A549 (cell line): ENCODE results near the gene MED27.

Source experiments
- BHLHE40 ChIP-seq: IDR thresholded peaks from 2 replicates; pipeline ENCODE4 v1.6.1; 2012; ENCODE audit warnings: low read depth, low read length, inconsistent platforms
- CBX8 ChIP-seq: fragments of 200-600 bp; sonication (generic); IDR thresholded peaks from 2 replicates; pipeline ENCODE4 v1.6.1; 2016
- CHD4 ChIP-seq: fragments of 200-600 bp; sonication (generic); IDR thresholded peaks from 2 replicates; pipeline ENCODE4 v1.6.1; 2016; ENCODE audit warnings: antibody characterized with exemption, mild to moderate bottlenecking, borderline replicate concordance
- CTCF ChIP-seq: fragments of >200 bp; sonication (Bioruptor Twin); formaldehyde crosslinking; IDR thresholded peaks from 3 replicates; pipeline ENCODE4 v1.5.1; 2016
- EP300 ChIP-seq, 2 experiments: fragments of >200 bp; sonication (Bioruptor Twin); formaldehyde crosslinking; IDR thresholded peaks; 2 replicates in 1 of 2; 3 replicates in 1 of 2; pipeline ENCODE4 v1.6.1; 2016 to 2017
- HEYL ChIP-seq: fragments of 250-450 bp; sonication (Bioruptor Pico); IDR thresholded peaks from 2 replicates; pipeline ENCODE4 v1.8.0; 2021; ENCODE audit warnings: mild to moderate bottlenecking, moderate library complexity
- MAFK ChIP-seq: fragments of 450-650 bp; IDR thresholded peaks from 2 replicates; pipeline ENCODE4 v1.6.1; 2014; ENCODE audit not compliant: partially characterized antibody
- MAZ ChIP-seq: fragments of 150-350 bp; IDR thresholded peaks from 2 replicates; pipeline ENCODE4 v1.6.1; 2014; ENCODE audit warnings: antibody characterized with exemption, low read depth, low read length, borderline replicate concordance
- POLR2A ChIP-seq: IDR thresholded peaks from 2 replicates; pipeline ENCODE4 v1.6.1; 2012; ENCODE audit warnings: mild to moderate bottlenecking, low read length
- RAD21 ChIP-seq, 2 experiments: fragments of >200 bp in 1 of 2; sonication (Bioruptor Twin) in 1 of 2; formaldehyde crosslinking in 1 of 2; IDR thresholded peaks in 1 of 2; conservative IDR thresholded peaks in 1 of 2; 2 replicates in 1 of 2; 3 replicates in 1 of 2; pipeline ENCODE4 v1.6.1; 2012 to 2018; ENCODE audit warnings: inconsistent platforms in 1 of 2
- TFCP2L1 ChIP-seq: fragments of 250-450 bp; sonication (Bioruptor Pico); IDR thresholded peaks from 2 replicates; pipeline ENCODE4 v1.5.0; 2021; ENCODE audit warnings: mild to moderate bottlenecking
- TP53 ChIP-seq: fragments of 250-450 bp; sonication (Bioruptor Pico); IDR thresholded peaks from 2 replicates; pipeline ENCODE4 v1.5.0; 2021; ENCODE audit warnings: mild to moderate bottlenecking, moderate library complexity
- TF ChIP-seq, protein P1 (sequence below): fragments of >200 bp; sonication (Bioruptor Twin); formaldehyde crosslinking; IDR thresholded peaks from 3 replicates; pipeline ENCODE4 v1.6.1; 2016
- TF ChIP-seq, protein P2 (sequence below): fragments of 200-600 bp; sonication (generic); IDR thresholded peaks from 2 replicates; pipeline ENCODE4 v1.6.1; 2016; ENCODE audit warnings: antibody characterized with exemption, mild to moderate bottlenecking, moderate library complexity

- TF ChIP-seq POLR2A (no peak), CHD4 (no peak), CTCF (no peak), MAFK (no peak), TP53 (CRISPR knock-in tag) (no peak), EP300 (IDR thresholded peaks at IDR 0.05) (no peak), MAZ (no peak), RAD21 (conservative IDR thresholded peaks at IDR 0.05 in 1 of 2, IDR thresholded peaks at IDR 0.05 in 1 of 2) (no peak), CBX8 (no peak), TFCP2L1 (CRISPR knock-in tag) (no peak), HEYL (CRISPR knock-in tag) (no peak), BHLHE40 (no peak)
- TF ChIP-seq, protein P1, sequence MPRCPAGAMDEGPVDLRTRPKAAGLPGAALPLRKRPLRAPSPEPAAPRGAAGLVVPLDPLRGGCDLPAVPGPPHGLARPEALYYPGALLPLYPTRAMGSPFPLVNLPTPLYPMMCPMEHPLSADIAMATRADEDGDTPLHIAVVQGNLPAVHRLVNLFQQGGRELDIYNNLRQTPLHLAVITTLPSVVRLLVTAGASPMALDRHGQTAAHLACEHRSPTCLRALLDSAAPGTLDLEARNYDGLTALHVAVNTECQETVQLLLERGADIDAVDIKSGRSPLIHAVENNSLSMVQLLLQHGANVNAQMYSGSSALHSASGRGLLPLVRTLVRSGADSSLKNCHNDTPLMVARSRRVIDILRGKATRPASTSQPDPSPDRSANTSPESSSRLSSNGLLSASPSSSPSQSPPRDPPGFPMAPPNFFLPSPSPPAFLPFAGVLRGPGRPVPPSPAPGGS = no peak
- TF ChIP-seq, protein P2, sequence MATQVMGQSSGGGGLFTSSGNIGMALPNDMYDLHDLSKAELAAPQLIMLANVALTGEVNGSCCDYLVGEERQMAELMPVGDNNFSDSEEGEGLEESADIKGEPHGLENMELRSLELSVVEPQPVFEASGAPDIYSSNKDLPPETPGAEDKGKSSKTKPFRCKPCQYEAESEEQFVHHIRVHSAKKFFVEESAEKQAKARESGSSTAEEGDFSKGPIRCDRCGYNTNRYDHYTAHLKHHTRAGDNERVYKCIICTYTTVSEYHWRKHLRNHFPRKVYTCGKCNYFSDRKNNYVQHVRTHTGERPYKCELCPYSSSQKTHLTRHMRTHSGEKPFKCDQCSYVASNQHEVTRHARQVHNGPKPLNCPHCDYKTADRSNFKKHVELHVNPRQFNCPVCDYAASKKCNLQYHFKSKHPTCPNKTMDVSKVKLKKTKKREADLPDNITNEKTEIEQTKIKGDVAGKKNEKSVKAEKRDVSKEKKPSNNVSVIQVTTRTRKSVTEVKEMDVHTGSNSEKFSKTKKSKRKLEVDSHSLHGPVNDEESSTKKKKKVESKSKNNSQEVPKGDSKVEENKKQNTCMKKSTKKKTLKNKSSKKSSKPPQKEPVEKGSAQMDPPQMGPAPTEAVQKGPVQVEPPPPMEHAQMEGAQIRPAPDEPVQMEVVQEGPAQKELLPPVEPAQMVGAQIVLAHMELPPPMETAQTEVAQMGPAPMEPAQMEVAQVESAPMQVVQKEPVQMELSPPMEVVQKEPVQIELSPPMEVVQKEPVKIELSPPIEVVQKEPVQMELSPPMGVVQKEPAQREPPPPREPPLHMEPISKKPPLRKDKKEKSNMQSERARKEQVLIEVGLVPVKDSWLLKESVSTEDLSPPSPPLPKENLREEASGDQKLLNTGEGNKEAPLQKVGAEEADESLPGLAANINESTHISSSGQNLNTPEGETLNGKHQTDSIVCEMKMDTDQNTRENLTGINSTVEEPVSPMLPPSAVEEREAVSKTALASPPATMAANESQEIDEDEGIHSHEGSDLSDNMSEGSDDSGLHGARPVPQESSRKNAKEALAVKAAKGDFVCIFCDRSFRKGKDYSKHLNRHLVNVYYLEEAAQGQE = no peak
Measured at GRCh38 chr9:132000659-132001058, 79.0 kb downstream of the MED27 start.
